GM21717 (cell line): Measurements from ENCODE around the gene ZNF646.
A peak's percentile ranks its signal among the peaks of the same experiment; 100 is the strongest.

ENCODE experiments used
- ATAC-seq: cut with Tn5 transposase; IDR thresholded peaks from one replicate; pipeline ENCODE4 v1.9.1; 2021; ENCODE audit warnings: mild to moderate bottlenecking, moderate library complexity; ENCODE audit not compliant: unreplicated experiment

Gene ZNF646

DNA sequence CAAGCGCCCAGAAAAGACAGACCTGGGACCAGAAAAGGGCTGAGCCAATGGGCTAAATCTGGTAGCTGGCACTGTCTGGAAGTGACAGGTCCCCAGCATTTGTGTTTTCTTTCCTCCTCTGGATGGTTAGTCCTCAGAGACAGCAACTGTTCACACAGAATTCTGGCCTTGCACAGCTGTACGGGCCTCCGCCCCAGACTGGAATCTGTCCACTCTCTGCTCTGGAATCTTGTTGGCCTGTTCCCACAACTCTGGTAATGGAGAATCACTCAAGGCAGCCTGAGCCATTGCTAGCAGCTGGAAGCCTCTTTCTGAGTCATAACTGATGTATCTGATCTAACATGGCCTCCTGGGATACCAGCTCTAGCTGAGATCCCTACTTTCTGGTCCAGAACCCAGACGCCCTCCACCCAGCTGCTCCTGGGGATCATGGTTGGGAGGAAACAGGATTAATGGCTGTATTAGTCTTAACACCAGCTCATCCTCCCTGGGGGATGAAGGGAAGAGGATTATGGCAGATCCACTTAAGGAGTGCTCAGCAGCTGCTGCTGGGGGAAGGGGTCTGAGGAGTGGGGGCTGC is 9.2 kb upstream of the ZNF646 start:
- ATAC-seq = no peak

DNA sequence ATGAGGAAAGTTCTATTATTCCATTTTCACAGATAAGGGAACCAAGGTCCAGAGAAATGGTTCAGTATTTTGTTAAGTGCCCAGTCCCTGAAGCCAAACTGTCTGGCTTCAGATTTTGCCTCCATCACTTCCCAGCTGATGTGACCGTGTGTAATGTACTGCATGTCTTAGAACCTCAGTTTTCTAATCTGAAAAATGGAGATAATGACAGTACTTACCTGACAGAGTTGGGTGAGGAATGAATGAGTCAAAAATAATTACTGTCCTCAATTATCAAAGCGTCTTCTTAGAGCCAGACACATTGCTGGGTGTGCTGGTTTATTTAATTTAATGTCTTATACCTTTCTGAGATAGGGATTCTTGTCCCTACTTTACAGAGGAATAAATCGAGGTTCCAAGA is 6.9 kb upstream of the ZNF646 start:
- no peak for ATAC-seq

DNA sequence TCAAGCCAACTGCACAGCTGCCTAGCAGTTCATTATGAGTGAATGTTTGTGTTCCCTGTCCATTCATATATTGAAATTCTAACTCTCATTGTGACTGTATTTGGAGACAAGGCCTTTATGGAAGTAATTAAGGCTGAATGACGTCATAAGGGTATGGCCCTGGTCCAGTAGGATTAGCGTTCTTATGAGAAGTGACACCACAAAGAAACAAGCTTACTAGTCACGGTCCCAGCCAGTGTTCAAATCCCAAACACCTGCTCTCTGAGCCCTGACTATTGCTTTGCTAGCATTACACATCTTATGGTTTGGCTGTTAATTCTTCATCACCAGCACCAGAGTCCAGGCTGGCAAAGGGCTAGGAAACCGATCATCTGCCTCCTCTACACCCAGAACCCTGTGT is 2.4 kb upstream of the ZNF646 start:
- no peak for ATAC-seq

DNA sequence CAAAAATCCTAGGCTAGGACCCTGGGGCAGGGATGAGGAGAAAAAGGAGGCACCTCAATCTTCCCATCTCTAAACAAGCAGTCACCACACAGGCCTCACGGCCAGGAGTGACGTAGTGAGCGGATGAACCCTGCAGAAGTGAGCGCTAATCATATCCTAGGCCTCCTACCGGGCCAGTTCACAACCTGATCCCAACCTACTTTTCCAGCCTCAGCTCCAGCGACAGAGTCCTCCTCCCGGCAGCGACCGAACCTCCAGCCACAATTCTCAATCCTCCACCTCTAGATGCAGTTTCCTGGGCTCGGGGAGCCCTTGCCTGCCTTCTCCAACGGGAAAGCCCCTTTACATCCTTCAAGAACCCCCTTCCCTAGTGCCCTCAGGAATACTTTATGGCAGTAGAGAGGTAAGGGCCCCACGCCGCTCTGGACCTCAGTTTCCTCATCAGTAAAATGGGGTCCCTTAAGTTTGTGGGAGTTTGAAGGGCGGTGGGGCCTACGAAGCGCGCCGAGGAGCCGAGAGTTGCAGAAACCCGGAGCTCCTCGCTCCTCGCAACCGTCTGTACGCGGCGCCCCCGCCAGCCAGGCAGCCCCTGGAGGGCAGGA is 1.6 kb upstream of the ZNF646 start:
- ATAC-seq = peak; percentile 3

DNA sequence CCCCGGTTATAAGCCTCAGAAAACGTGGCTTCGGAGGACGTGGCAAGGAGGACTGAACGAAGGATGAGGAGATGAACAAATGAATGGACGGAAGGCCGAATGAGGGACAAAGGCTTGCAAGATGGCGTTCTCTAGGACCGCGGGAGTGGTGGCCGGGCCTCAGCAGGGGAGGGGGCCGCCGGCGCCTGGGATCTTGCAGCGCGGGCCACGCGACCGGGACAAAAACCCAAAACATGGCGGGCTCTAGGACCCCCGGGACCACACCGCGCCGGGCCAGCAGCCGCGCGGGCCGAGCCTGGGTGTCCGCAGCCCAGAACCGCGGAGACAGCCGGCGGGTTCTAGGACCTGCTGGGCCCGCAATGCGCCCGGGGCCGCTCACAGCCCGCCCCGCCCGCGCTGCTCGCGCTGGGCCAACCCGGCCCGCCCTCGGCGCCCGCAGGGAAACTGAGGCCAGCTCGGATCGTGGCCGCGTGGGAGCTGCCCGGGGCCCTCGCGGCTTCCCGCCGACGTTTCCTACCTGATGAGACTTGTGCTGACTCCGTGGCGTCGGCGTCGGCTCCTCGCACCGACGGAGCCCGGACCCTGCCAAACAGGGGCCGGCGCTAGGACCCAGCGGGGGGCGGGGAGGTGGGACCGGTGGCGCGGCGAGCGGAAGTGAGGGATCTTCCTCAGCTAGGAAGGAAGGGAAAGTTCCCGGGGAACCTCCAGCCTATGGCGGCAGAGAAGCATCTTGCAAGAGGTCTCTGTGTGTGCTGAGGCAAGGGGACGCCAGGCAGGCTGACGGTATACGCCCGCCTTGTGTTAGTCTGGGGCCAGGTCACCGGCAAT is 866 bp upstream of the ZNF646 start:
- ATAC-seq = peak; percentile 44

DNA sequence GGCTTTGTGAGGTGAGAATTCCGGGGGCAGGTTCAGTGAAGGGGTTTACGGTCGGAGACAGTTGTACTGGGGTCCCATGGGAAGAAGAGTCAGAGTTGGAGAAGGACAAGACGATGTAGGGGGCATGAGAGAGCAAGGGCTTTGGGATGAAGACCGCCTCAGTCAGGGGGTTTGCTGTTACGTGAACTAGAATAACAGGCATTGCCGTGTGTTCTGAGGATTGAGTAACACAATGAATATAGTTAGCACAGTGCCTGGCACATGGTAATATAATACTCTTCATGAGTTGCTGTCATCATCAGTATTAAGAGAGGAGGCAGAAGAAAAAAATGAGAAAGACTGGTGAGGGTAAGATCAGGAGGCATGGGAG is 577 bp downstream of the ZNF646 start:
- no peak for ATAC-seq

DNA sequence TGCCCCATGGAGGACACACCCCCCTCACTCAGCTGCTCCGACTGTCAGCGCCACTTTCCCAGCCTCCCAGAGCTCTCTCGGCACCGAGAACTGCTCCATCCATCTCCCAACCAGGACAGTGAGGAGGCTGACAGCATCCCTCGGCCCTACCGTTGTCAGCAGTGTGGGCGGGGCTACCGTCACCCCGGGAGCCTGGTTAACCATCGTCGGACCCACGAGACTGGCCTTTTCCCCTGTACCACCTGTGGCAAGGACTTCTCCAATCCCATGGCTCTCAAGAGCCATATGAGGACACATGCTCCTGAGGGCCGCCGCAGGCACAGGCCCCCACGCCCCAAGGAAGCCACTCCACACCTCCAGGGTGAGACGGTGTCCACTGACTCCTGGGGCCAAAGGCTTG is 2.1 kb downstream of the ZNF646 start:
- no peak for ATAC-seq

DNA sequence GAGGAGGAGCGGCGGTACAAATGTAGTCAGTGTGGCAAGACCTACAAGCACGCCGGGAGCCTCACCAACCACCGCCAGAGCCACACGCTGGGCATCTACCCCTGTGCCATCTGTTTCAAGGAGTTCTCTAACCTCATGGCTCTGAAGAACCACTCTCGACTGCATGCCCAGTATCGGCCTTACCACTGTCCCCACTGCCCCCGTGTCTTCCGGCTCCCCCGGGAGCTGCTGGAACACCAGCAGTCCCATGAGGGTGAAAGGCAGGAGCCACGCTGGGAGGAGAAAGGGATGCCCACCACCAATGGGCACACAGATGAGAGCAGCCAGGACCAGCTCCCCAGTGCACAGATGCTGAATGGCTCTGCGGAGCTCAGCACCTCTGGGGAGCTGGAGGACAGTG is 2.8 kb downstream of the ZNF646 start:
- no peak for ATAC-seq

DNA sequence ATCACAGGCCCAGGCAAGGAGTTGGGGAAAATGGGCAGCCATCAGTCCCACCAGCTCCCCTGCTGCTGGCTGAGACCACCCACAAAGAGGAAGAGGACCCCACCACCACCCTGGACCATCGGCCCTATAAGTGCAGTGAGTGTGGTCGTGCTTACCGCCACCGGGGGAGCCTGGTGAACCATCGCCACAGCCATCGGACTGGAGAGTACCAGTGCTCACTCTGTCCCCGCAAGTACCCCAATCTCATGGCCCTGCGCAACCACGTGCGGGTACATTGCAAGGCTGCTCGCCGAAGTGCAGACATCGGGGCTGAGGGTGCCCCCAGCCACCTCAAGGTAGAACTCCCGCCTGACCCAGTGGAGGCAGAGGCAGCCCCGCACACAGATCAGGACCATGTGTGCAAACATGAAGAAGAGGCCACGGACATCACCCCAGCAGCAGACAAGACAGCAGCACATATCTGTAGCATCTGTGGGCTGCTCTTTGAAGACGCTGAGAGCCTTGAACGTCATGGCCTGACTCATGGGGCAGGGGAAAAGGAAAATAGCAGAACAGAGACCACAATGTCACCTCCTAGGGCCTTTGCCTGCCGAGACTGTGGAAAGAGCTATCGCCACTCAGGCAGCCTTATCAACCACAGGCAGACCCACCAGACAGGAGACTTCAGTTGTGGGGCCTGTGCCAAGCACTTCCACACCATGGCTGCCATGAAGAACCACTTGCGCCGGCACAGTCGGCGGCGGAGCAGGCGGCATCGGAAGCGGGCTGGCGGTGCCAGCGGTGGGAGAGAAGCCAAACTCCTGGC is 3.6 kb downstream of the ZNF646 start:
- ATAC-seq = no peak

DNA sequence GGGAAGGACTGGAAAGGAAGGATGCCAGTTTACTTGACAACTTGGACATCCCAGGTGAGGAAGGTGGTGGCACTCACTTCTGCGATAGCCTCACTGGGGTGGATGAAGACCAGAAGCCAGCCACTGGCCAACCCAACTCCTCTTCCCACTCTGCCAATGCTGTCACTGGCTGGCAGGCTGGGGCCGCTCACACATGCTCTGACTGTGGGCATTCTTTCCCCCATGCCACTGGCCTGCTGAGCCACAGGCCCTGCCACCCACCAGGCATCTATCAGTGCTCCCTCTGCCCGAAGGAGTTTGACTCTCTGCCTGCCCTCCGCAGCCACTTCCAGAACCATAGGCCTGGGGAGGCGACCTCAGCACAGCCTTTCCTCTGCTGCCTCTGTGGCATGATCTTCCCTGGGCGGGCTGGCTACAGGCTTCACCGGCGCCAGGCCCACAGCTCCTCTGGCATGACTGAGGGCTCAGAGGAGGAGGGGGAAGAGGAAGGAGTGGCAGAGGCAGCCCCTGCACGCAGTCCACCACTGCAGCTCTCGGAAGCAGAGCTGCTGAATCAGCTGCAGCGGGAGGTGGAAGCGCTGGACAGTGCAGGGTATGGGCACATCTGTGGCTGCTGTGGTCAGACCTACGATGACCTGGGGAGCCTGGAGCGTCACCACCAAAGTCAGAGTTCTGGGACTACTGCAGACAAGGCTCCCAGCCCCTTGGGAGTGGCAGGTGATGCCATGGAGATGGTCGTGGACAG is 4.5 kb downstream of the ZNF646 start:
- no peak for ATAC-seq

DNA sequence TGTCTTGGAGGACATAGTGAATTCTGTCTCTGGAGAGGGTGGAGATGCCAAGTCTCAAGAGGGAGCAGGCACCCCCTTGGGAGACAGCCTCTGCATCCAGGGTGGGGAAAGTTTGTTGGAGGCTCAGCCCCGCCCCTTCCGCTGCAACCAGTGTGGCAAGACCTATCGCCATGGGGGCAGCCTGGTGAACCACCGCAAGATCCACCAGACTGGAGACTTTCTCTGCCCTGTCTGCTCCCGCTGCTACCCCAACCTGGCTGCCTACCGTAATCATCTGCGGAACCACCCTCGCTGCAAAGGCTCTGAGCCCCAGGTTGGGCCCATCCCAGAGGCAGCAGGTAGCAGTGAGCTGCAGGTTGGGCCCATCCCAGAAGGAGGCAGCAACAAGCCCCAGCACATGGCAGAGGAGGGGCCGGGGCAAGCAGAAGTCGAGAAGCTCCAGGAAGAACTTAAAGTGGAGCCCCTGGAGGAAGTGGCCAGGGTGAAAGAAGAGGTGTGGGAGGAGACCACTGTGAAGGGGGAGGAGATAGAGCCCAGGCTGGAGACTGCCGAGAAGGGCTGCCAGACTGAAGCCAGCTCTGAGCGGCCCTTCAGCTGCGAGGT is 5.2 kb downstream of the ZNF646 start:
- ATAC-seq = no peak

DNA sequence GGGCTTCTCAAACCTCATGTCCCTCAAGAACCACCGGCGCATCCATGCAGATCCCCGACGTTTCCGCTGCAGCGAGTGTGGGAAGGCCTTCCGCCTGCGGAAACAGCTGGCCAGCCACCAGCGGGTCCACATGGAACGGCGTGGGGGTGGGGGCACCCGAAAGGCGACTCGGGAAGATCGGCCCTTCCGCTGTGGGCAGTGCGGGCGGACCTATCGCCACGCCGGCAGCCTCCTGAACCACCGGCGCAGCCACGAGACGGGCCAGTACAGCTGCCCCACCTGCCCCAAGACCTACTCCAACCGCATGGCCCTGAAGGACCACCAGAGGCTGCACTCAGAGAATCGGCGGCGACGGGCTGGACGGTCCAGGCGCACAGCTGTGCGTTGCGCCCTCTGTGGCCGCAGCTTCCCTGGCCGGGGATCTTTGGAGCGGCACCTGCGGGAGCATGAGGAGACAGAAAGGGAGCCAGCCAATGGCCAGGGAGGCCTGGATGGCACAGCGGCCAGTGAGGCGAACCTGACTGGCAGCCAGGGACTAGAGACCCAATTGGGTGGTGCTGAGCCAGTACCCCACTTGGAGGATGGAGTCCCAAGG is 5.9 kb downstream of the ZNF646 start:
- no peak for ATAC-seq

DNA sequence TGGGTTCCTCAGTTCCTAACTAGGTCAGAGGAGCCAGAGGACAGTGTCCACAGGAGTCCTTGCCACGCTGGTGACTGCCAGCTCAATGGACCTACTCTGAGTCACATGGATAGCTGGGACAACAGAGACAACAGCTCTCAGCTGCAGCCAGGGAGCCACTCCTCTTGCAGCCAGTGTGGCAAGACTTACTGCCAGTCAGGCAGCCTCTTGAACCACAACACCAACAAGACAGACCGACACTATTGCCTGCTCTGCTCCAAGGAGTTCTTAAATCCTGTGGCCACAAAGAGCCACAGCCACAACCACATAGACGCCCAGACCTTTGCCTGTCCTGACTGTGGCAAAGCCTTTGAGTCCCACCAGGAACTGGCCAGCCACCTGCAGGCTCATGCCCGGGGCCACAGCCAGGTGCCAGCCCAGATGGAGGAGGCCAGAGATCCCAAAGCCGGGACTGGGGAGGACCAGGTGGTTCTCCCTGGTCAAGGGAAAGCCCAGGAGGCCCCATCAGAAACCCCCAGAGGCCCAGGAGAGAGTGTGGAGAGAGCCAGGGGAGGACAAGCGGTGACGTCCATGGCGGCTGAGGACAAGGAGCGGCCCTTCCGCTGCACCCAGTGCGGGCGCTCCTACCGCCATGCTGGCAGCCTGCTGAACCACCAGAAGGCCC is 6.7 kb downstream of the ZNF646 start:
- ATAC-seq = no peak

DNA sequence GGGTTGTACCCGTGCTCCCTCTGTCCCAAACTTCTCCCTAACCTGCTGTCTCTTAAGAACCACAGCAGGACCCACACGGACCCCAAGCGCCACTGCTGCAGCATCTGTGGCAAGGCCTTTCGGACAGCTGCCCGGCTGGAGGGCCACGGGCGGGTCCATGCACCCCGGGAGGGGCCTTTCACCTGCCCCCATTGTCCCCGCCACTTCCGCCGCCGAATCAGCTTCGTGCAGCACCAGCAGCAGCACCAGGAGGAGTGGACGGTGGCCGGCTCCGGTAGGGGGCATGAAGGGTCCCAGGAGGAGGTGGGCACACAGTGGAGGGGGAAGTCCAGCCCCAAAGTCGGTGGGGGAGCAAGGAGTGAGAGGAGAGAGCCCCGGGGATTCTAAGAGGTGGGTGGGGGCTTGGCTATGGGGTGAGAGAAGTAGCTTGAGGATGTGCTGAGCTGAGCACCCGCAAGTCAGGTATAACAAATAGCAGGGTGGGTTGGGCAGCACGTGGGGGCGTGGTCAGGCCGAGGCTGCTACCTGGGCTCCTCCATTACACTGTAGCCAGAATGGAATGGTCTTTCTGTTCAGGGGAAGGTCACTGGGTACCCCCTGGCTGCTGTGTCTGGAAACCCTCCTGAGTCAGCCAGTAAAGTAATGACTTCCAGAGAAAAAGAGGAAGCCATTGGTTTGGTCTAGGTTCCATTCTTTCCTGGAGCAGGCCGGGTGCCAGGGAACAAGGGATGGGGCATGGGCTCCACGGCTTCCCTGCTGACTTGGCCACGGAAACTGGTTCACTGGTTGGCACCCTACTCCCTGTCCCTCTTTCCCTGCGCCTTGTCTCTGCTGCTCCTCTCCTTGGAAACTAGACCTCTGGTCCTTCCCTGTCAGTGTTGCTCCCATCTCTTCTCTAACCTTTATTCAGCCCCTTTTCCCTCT is 7.5 kb downstream of the ZNF646 start:
- no peak for ATAC-seq

DNA sequence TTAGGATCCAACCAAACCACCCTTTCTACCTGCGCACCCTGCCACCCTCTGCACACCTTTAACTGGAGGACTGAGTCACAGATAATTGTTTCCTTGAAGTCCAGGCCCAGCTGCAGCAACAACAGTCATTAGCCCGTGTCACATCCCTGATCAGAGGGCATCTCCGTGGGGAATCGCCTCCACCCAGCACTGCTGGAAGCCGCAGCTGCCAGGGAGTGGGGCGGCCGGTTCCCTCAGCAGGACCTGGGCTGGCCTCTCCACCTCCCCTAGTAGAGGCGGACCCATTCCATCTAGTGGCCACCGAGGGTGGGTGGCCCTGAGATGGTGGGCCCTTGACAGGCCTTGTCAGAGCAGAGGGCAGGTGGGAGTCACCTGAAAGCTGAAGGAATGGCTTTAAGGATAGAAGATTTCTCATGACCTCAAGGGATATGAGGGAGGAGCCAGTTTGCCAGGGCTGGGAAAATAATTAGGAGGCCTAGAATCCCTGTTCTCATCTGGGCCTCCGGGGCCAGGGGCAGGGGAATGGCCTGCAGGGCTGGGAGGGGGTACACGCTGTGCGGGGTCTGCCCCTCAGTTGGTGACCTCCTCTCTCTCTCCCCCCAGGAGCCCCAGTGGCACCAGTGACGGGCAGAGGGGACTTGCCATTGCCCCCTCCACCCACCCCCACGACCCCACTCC is 8.3 kb downstream of the ZNF646 start:
- no peak for ATAC-seq

DNA sequence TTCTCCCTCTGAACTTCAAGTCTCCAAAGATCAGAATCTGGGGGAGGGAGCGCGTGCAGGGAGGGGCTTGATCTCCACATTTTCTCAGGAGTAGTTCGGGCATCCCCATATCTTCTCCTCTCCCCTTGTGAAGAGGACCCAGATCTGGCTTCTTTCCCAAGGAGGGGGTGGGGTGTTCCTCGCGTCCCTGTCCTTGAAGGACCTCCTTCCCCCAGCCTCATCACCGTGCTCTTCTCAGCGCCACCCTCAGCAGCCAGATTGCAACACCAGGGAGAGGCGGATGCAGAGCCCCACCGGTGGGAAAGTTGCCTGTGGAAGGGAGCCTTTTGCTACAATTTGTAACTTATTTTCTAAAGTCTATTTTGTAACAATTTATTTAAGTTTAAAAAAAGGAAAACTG is 8.9 kb downstream of the ZNF646 start:
- ATAC-seq = no peak

DNA sequence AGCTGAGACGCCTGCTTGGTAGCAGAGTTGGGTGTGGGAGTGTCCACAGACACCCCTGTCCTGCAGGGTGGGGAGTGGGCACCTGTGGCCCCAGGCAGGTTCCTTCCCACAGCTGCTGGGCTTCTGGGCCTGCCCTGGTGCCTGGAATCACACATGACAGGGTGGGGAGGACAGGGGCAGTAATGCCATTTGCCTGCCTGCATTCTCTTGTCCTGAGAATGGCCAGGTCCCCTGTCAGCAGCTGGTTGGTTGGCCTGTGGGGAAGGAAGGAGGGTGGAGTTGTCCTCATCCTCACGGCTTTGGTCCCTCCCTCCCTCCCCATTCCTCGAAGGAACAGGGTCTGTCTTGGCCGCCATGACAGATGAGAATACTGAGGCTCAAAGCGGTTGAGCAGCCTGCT is 9.3 kb downstream of the ZNF646 start:
- ATAC-seq = no peak

DNA sequence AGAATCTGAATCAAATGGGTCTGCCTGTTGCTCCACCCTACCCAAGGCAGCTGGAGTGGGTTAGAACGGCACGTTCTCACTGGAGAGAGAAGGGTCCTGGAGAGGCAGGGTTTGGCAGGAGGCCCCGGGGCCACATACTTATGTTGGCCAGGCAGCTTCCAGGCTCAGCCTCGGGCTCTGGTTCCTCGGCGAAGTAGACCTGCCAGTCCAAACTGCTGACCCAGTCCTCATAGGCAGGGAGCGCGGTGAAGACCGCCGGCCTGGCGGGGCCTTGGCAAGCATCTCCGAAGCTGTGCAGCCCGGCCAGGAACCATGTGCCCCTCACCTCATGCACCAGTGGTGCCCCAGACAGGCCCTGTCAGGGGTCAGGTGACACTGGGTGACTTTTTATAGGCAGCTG is 9.8 kb downstream of the ZNF646 start:
- ATAC-seq = no peak
